ENCODE measurements around the gene HSBP1.

HSBP1 gene

GRCh38 chr16:83839561-83839960 is 31.8 kb downstream of the HSBP1 start:
- TF ChIP-seq CTCF (IDR thresholded peaks at IDR 0.05) = no peak
- Histone ChIP-seq H3K4me1 (no peaks in the 10 kb centered on the region), H3K27ac (no peak overlapping the region), H3K4me3 (no peak overlapping the region), H3K36me3 (no peaks in the 10 kb centered on the region), H3K9me3 (no peaks in the 10 kb centered on the region), H3K27me3 (no peaks in the 10 kb centered on the region)
- intact Hi-C loops (cut with DNase I; ENCODE audit: low total_unique reads) = no loop called here
- DNase-seq = no peak

GRCh38 chr16:83840060-83840617 is 32.4 kb downstream of the HSBP1 start:
- DNase-seq = peak in 1 of 2 donors; percentile 33
- Histone ChIP-seq H3K9me3 (no peaks in the 10 kb centered on the region), H3K27me3 (no peaks in the 10 kb centered on the region), H3K4me1 (no peaks in the 10 kb centered on the region), H3K4me3 (no peak overlapping the region), H3K36me3 (no peaks in the 10 kb centered on the region), H3K27ac (no peak overlapping the region)
- intact Hi-C loops (cut with DNase I; ENCODE audit: low total_unique reads) = no loop called here
- TF ChIP-seq CTCF (IDR thresholded peaks at IDR 0.05) = no peak

GRCh38 chr16:83842291-83842690 is 34.5 kb downstream of the HSBP1 start:
- no peak for TF ChIP-seq CTCF (IDR thresholded peaks at IDR 0.05)
- Histone ChIP-seq H3K36me3 (no peaks in the 10 kb centered on the region), H3K27ac (no peak overlapping the region), H3K4me1 (no peaks in the 10 kb centered on the region), H3K27me3 (no peaks in the 10 kb centered on the region), H3K4me3 (no peak overlapping the region), H3K9me3 (no peaks in the 10 kb centered on the region)
- no peak for DNase-seq
- intact Hi-C loops (cut with DNase I; ENCODE audit: low total_unique reads) = no loop called here

GRCh38 chr16:83842756-83843507 is 35.2 kb downstream of the HSBP1 start:
- intact Hi-C loops (cut with DNase I; ENCODE audit: low total_unique reads) = no loop called here
- no peaks in the 10 kb centered on the region for H3K36me3 ChIP-seq
- H3K27ac ChIP-seq = no peak overlapping the region
- no peaks in the 10 kb centered on the region for H3K27me3 ChIP-seq
- H3K4me1 ChIP-seq = no peaks in the 10 kb centered on the region
- no peak for TF ChIP-seq CTCF (IDR thresholded peaks at IDR 0.05)
- DNase-seq = no peak
- no peaks in the 10 kb centered on the region for H3K9me3 ChIP-seq
- no peak overlapping the region for H3K4me3 ChIP-seq

GRCh38 chr16:83843657-83844056 is 35.9 kb downstream of the HSBP1 start:
- no peaks in the 10 kb centered on the region for H3K9me3 ChIP-seq
- no peak for TF ChIP-seq CTCF (IDR thresholded peaks at IDR 0.05)
- H3K36me3 ChIP-seq = no peaks in the 10 kb centered on the region
- H3K4me1 ChIP-seq = no peaks in the 10 kb centered on the region
- H3K4me3 ChIP-seq = no peak overlapping the region
- H3K27me3 ChIP-seq = no peaks in the 10 kb centered on the region
- intact Hi-C loops (cut with DNase I; ENCODE audit: low total_unique reads) = no loop called here
- no peak overlapping the region for H3K27ac ChIP-seq
- DNase-seq = peak in 1 of 2 donors; percentile 28
